ENCODE results near the gene ADARB2.

ADARB2 gene

DNA sequence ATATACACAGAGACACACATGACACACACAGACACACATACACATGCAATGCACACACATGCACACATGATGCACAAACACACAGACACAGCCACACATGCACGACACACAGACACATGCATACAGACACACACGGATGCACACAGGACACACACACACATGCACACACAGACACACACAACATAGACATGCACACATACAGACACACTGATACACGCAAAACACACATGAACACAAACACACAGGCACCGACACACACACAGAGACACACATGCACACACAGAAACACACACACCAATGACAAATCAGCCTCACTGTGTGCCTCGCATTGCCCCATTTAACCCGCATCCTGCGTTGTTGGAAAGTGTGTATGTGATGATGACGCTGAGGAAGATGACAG lies 232.4 kb downstream of the ADARB2 start:
- H3K4me1 ChIP-seq (ENCODE audit: low read depth, poor library complexity, severe bottlenecking) = no peaks in the 10 kb centered on the region
- no peaks in the 10 kb centered on the region for H4K20me1 ChIP-seq (ENCODE audit: insufficient read depth)
- no peaks in the 10 kb centered on the region for H3K79me2 ChIP-seq (ENCODE audit: insufficient read depth, low read depth)
- no peak overlapping the region for H3K4me3 ChIP-seq (IDR thresholded peaks at IDR 0.05; ENCODE audit: insufficient read depth, low read depth, low read length)
- no peak overlapping the region for H3K27ac ChIP-seq
- H3K9ac ChIP-seq = no peak overlapping the region
- TF ChIP-seq, protein P1, sequence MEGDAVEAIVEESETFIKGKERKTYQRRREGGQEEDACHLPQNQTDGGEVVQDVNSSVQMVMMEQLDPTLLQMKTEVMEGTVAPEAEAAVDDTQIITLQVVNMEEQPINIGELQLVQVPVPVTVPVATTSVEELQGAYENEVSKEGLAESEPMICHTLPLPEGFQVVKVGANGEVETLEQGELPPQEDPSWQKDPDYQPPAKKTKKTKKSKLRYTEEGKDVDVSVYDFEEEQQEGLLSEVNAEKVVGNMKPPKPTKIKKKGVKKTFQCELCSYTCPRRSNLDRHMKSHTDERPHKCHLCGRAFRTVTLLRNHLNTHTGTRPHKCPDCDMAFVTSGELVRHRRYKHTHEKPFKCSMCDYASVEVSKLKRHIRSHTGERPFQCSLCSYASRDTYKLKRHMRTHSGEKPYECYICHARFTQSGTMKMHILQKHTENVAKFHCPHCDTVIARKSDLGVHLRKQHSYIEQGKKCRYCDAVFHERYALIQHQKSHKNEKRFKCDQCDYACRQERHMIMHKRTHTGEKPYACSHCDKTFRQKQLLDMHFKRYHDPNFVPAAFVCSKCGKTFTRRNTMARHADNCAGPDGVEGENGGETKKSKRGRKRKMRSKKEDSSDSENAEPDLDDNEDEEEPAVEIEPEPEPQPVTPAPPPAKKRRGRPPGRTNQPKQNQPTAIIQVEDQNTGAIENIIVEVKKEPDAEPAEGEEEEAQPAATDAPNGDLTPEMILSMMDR (conservative IDR thresholded peaks at IDR 0.05; ENCODE audit: low read depth, low read length) = no peak
- no peak overlapping the region for H3K4me2 ChIP-seq
- no peaks in the 10 kb centered on the region for H3K27me3 ChIP-seq (ENCODE audit: insufficient read depth, low read depth)
- H2AFZ ChIP-seq (ENCODE audit: low read depth) = no peak overlapping the region
- no peaks in the 10 kb centered on the region for H3K36me3 ChIP-seq (ENCODE audit: insufficient read depth)

DNA sequence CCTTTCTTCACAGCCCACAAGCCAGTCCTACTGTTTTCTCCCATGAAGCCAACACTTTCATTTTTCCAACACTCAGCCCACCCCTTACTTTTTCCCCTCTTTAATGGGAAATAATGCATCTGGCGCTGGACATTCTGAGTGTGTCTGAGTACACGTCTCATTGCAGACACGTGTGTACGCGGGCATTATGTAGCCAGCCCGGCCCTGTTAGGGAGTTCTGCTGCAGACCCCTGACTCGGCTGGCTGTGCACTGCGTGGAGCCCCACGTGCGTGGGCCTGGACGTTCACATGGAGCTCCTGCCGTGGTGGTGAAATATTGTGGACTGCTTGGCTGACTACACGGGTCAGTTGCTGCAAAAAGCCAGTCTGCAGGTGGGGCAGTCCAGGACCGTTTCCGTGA lies 233.0 kb downstream of the ADARB2 start:
- no peak overlapping the region for H3K27ac ChIP-seq
- H3K4me2 ChIP-seq = no peak overlapping the region
- H3K4me1 ChIP-seq (ENCODE audit: low read depth, poor library complexity, severe bottlenecking) = no peaks in the 10 kb centered on the region
- no peaks in the 10 kb centered on the region for H3K79me2 ChIP-seq (ENCODE audit: insufficient read depth, low read depth)
- no peaks in the 10 kb centered on the region for H3K27me3 ChIP-seq (ENCODE audit: insufficient read depth, low read depth)
- H4K20me1 ChIP-seq (ENCODE audit: insufficient read depth) = no peaks in the 10 kb centered on the region
- no peak overlapping the region for H2AFZ ChIP-seq (ENCODE audit: low read depth)
- H3K9ac ChIP-seq = no peak overlapping the region
- no peak overlapping the region for H3K4me3 ChIP-seq (IDR thresholded peaks at IDR 0.05; ENCODE audit: insufficient read depth, low read depth, low read length)
- TF ChIP-seq, protein P1 (conservative IDR thresholded peaks at IDR 0.05; ENCODE audit: low read depth, low read length) = no peak
- H3K36me3 ChIP-seq (ENCODE audit: insufficient read depth) = no peaks in the 10 kb centered on the region

DNA sequence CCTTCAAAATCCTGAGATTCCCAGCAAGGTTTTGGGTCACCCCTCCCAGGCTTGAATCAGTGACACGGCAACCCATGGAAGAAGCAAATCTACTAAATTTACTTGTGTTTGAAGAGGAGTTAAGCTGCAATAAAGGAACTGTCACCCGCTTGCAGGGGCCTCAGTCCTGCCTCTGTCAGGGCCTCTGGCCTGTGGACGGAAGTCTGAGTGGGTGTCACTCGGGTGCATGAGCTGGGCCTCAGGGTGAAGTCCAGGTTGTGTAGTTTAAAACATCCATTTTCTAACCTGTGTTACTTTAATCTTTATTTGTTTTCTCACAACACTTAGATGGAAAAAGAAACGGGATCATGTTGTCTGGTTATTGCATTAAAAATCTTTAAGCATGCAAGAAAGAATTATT lies 234.9 kb downstream of the ADARB2 start:
- Histone ChIP-seq H3K27me3 (ENCODE audit: insufficient read depth, low read depth) (no peaks in the 10 kb centered on the region), H3K4me1 (ENCODE audit: low read depth, poor library complexity, severe bottlenecking) (no peaks in the 10 kb centered on the region), H3K79me2 (ENCODE audit: insufficient read depth, low read depth) (no peaks in the 10 kb centered on the region), H2AFZ (ENCODE audit: low read depth) (no peak overlapping the region), H3K4me2 (no peak overlapping the region), H3K4me3 (IDR thresholded peaks at IDR 0.05; ENCODE audit: insufficient read depth, low read depth, low read length) (no peak overlapping the region), H3K36me3 (ENCODE audit: insufficient read depth) (no peaks in the 10 kb centered on the region), H4K20me1 (ENCODE audit: insufficient read depth) (no peaks in the 10 kb centered on the region), H3K27ac (no peak overlapping the region), H3K9ac (no peak overlapping the region)
- TF ChIP-seq, protein P1 (conservative IDR thresholded peaks at IDR 0.05; ENCODE audit: low read depth, low read length) = no peak

DNA sequence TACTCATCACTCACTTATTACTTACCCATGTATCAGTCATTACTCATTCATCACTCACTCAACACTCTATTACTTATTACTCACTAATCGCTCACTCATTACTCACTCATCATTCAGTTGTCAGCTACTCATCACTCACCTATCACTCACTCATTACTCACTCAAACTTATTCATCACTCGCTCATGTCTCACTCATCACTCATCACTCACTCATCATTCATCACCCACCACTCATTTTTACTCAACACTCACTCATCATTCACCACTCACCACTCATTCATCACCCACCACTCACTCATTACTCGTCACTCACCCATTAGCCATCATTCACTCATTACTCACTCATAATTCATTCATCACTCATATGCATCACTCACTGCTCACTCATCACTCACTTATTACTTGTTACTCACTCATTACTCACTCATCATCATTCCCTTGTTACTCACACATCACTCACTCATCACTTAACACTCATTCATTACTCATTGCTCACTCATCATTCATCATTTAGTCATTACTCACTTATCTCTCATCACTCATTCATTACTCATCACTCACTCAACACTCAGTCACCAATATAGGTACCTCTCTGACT lies 237.9 kb downstream of the ADARB2 start:
- Histone ChIP-seq H3K27me3 (ENCODE audit: insufficient read depth, low read depth) (no peaks in the 10 kb centered on the region), H2AFZ (ENCODE audit: low read depth) (no peak overlapping the region), H3K4me1 (ENCODE audit: low read depth, poor library complexity, severe bottlenecking) (no peaks in the 10 kb centered on the region), H3K4me3 (IDR thresholded peaks at IDR 0.05; ENCODE audit: insufficient read depth, low read depth, low read length) (no peak overlapping the region), H3K4me2 (no peak overlapping the region), H3K79me2 (ENCODE audit: insufficient read depth, low read depth) (no peaks in the 10 kb centered on the region), H3K27ac (no peak overlapping the region), H3K36me3 (ENCODE audit: insufficient read depth) (no peaks in the 10 kb centered on the region), H4K20me1 (ENCODE audit: insufficient read depth) (no peaks in the 10 kb centered on the region), H3K9ac (no peak overlapping the region)
- TF ChIP-seq, protein P1 (conservative IDR thresholded peaks at IDR 0.05; ENCODE audit: low read depth, low read length) = no peak
